SK-N-SH treated with all-trans-retinoic acid at 6 μM for 48 hours (cell line): ENCODE measurements around the gene RIMBP2.

Source experiments
- BACH2 ChIP-seq: fragments of 250-450 bp; sonication (Bioruptor Pico); IDR thresholded peaks from 2 replicates; pipeline ENCODE4 v1.9.0; 2021; ENCODE audit warnings: mild to moderate bottlenecking, borderline replicate concordance
- GLIS3 ChIP-seq: fragments of 250-450 bp; sonication (Bioruptor Pico); IDR thresholded peaks from 2 replicates; pipeline ENCODE4 v1.5.0; 2020; ENCODE audit warnings: mild to moderate bottlenecking, moderate library complexity
- PPARA ChIP-seq: fragments of 250-450 bp; sonication (Bioruptor Pico); IDR thresholded peaks from 2 replicates; pipeline ENCODE4 v1.5.0; 2020; ENCODE audit warnings: mild to moderate bottlenecking, borderline replicate concordance
- RARB ChIP-seq: fragments of 250-450 bp; sonication (Bioruptor Pico); IDR thresholded peaks from 2 replicates; pipeline ENCODE4 v1.8.0; 2021; ENCODE audit warnings: mild to moderate bottlenecking, moderate library complexity
- SNAI2 ChIP-seq: fragments of 250-450 bp; sonication (Bioruptor Pico); IDR thresholded peaks from 2 replicates; pipeline ENCODE4 v1.5.0; 2020; ENCODE audit warnings: mild to moderate bottlenecking, moderate library complexity
- TCF4 ChIP-seq: fragments of 250-450 bp; sonication (Bioruptor Pico); IDR thresholded peaks from 2 replicates; pipeline ENCODE4 v1.8.0; 2021; ENCODE audit warnings: mild to moderate bottlenecking, moderate library complexity, borderline replicate concordance
- TOX ChIP-seq: fragments of 250-450 bp; sonication (Bioruptor Pico); IDR thresholded peaks from 2 replicates; pipeline ENCODE4 v1.8.0; 2021; ENCODE audit warnings: mild to moderate bottlenecking, moderate library complexity, borderline replicate concordance
- ZFP3 ChIP-seq: fragments of 250-450 bp; sonication (Bioruptor Pico); IDR thresholded peaks from 2 replicates; pipeline ENCODE4 v1.5.0; 2020; ENCODE audit warnings: mild to moderate bottlenecking, moderate library complexity
- ZFP30 ChIP-seq: fragments of 450-650 bp; formaldehyde crosslinking; IDR thresholded peaks from 2 replicates; pipeline ENCODE4 v1.5.0; 2022; ENCODE audit warnings: mild to moderate bottlenecking, moderate library complexity
- ZNF565 ChIP-seq: fragments of 450-650 bp; formaldehyde crosslinking; conservative IDR thresholded peaks from 2 replicates; pipeline ENCODE4 v1.5.0; 2020; ENCODE audit warnings: low read depth, mild to moderate bottlenecking, moderate library complexity
- TF ChIP-seq, protein P1 (sequence below): fragments of 250-450 bp; sonication (Bioruptor Pico); IDR thresholded peaks from 2 replicates; pipeline ENCODE4 v1.8.0; 2020; ENCODE audit warnings: mild to moderate bottlenecking, moderate library complexity, borderline replicate concordance

- TF ChIP-seq BACH2 (CRISPR knock-in tag) = no peak
- TF ChIP-seq TOX (CRISPR knock-in tag) = no peak
- TF ChIP-seq ZFP30 (CRISPR knock-in tag) = no peak
- no peak for TF ChIP-seq RARB
- TF ChIP-seq TCF4 (CRISPR knock-in tag) = no peak
- no peak for TF ChIP-seq GLIS3 (CRISPR knock-in tag)
- TF ChIP-seq PPARA = no peak
- TF ChIP-seq, protein P1, sequence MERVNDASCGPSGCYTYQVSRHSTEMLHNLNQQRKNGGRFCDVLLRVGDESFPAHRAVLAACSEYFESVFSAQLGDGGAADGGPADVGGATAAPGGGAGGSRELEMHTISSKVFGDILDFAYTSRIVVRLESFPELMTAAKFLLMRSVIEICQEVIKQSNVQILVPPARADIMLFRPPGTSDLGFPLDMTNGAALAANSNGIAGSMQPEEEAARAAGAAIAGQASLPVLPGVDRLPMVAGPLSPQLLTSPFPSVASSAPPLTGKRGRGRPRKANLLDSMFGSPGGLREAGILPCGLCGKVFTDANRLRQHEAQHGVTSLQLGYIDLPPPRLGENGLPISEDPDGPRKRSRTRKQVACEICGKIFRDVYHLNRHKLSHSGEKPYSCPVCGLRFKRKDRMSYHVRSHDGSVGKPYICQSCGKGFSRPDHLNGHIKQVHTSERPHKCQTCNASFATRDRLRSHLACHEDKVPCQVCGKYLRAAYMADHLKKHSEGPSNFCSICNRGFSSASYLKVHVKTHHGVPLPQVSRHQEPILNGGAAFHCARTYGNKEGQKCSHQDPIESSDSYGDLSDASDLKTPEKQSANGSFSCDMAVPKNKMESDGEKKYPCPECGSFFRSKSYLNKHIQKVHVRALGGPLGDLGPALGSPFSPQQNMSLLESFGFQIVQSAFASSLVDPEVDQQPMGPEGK (CRISPR knock-in tag) = no peak
- TF ChIP-seq ZNF565 (CRISPR knock-in tag) = no peak
- no peak for TF ChIP-seq SNAI2 (CRISPR knock-in tag)
- no peak for TF ChIP-seq ZFP3 (CRISPR knock-in tag)
Measured at GRCh38 chr12:130479401-130480125, 236.5 kb downstream of the RIMBP2 start.
